ENCODE data around the gene KIAA0753. TPM values are rescaled to one million over a fixed set of nuclear protein-coding genes. Genes with fewer than 3 reads are reported as not detected.

The KIAA0753 gene
- total RNA-seq, 2 donors from 2014 or later, result 37.2 to 50.1 TPM

GRCh38 chr17:6654841-6655731 lies 14.6 kb upstream of the KIAA0753 start:
- Mint-ChIP-seq H3K9me3 (no peaks in the 10 kb centered on the region), H3K36me3 (ENCODE audit: low read depth) (no peaks in the 10 kb centered on the region), H3K4me1 (peaks cover 27% of the 10 kb centered on the region), H3K4me3 (peak overlapping the region; percentile 63), H3K27ac (no peak overlapping the region), H3K27me3 (ENCODE audit: insufficient read depth) (peaks cover 68% of the 10 kb centered on the region)
- Histone ChIP-seq H3K27ac (ENCODE audit: low read depth, low read length) (no peak overlapping the region), H3K4me3 (ENCODE audit: low read length) (peak overlapping the region; percentile 98), H3K4me1 (ENCODE audit: control insufficient read depth, insufficient read depth, low read length) (no peaks in the 10 kb centered on the region), H3K27me3 (ENCODE audit: control insufficient read depth, insufficient read depth, low read length, poor library complexity, severe bottlenecking) (peaks cover 45% of the 10 kb centered on the region), H3K9ac (ENCODE audit: extremely low read depth, low read length, poor library complexity, severe bottlenecking) (no peak overlapping the region), H3K36me3 (ENCODE audit: control insufficient read depth, insufficient read depth, low read length) (no peaks in the 10 kb centered on the region), H3K9me3 (ENCODE audit: control insufficient read depth, low read length) (no peaks in the 10 kb centered on the region)
- no peak for TF ChIP-seq CTCF (conservative IDR thresholded peaks at IDR 0.05)
- peak; percentile 91 for DNase-seq
- 6 to 7% methylated on average over 17 to 42 of the region's 46 CpGs for WGBS, 2 experiments (ENCODE audit: insufficient coverage in 1 of 2, insufficient read length in 1 of 2)

- peak; percentile 65 for DNase-seq
- H3K4me3 ChIP-seq (ENCODE audit: low read length), result peak overlapping the region; percentile 98
- no peak overlapping the region for H3K27ac Mint-ChIP-seq
- H3K27me3 Mint-ChIP-seq (ENCODE audit: insufficient read depth), result peaks cover 47% of the 10 kb centered on the region
- H3K9me3 ChIP-seq (ENCODE audit: control insufficient read depth, low read length), result no peaks in the 10 kb centered on the region
- H3K9me3 Mint-ChIP-seq, result no peaks in the 10 kb centered on the region
- H3K36me3 Mint-ChIP-seq (ENCODE audit: low read depth), result peaks cover 11% of the 10 kb centered on the region
- H3K4me3 Mint-ChIP-seq, result peak overlapping the region; percentile 98
- peaks cover 26% of the 10 kb centered on the region for H3K4me1 Mint-ChIP-seq
- H3K4me1 ChIP-seq (ENCODE audit: control insufficient read depth, insufficient read depth, low read length), result peaks cover 3% of the 10 kb centered on the region
- H3K9ac ChIP-seq (ENCODE audit: extremely low read depth, low read length, poor library complexity, severe bottlenecking), result no peak overlapping the region
- H3K27ac ChIP-seq (ENCODE audit: low read depth, low read length), result peak overlapping the region; percentile 10
- TF ChIP-seq CTCF (conservative IDR thresholded peaks at IDR 0.05), result no peak
- 62 to 64% methylated on average over 22 to 47 of the region's 47 CpGs for WGBS, 2 experiments (ENCODE audit: insufficient coverage in 1 of 2, insufficient read length in 1 of 2)
- peaks cover 25% of the 10 kb centered on the region for H3K36me3 ChIP-seq (ENCODE audit: control insufficient read depth, insufficient read depth, low read length)
- H3K27me3 ChIP-seq (ENCODE audit: control insufficient read depth, insufficient read depth, low read length, poor library complexity, severe bottlenecking), result peaks cover 33% of the 10 kb centered on the region
These were observed 11.5 kb upstream of the KIAA0753 start for GRCh38 chr17:6651919-6652452.

DNA sequence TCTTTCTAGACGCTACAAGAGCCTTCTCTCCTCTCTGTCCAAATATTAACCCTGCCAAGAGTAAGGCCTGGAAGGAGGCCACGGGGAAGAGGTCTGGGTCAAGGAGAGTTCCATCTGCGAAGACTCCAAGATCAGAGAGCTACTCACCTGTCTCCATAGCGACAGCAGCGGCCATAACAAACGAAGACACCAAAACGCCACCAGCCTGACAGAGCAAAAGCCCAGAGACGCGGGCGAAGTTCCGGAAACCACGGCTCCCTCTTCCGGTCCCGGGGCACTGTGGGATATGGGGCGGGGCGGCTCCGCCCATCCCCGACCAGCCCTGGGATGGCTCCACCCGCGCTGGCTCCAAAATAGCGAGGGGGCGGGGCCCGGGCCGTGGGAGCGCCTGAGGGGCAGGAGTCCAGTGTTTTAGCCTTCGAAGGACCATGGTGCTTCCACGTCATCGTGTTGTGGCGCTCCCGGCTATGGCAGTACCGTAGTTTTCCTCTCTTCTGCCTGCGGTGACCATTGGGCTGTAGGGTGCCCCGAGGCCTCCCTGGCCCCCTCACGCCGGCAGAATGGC lies 10.9 kb upstream of the KIAA0753 start, which contains the start of the genes C17orf100 and MED31:
TSS of gene C17orf100 (plus strand) at position 409 of the 565 bp plus-strand sequence. CDS start at position 561, 152 bp downstream.
TSS of gene MED31 (minus strand) at position 252 of the 565 bp plus-strand sequence. CDS start at position 175, 77 bp downstream.
- 4 to 6% methylated on average over 10 to 35 of the region's 35 CpGs for WGBS, 2 experiments (ENCODE audit: insufficient coverage in 1 of 2, insufficient read length in 1 of 2)
- no peaks in the 10 kb centered on the region for H3K9me3 Mint-ChIP-seq
- peaks cover 31% of the 10 kb centered on the region for H3K4me1 Mint-ChIP-seq

More for the DNA sequence above, 10.9 kb upstream of the KIAA0753 start, which contains the start of the genes C17orf100 and MED31:
- H3K27me3 Mint-ChIP-seq (ENCODE audit: insufficient read depth), result peaks cover 43% of the 10 kb centered on the region
- peak within 1 kb of the TSS; percentile 98 for H3K27ac Mint-ChIP-seq
- Histone ChIP-seq H3K4me1 (ENCODE audit: control insufficient read depth, insufficient read depth, low read length) (peaks cover 3% of the 10 kb centered on the region), H3K36me3 (ENCODE audit: control insufficient read depth, insufficient read depth, low read length) (peaks cover 25% of the 10 kb centered on the region), H3K4me3 (ENCODE audit: low read length) (peak within 1 kb of the TSS; percentile 98), H3K9ac (ENCODE audit: extremely low read depth, low read length, poor library complexity, severe bottlenecking) (peak within 1 kb of the TSS; percentile 97), H3K27ac (ENCODE audit: low read depth, low read length) (peak within 1 kb of the TSS; percentile 96), H3K9me3 (ENCODE audit: control insufficient read depth, low read length) (no peaks in the 10 kb centered on the region), H3K27me3 (ENCODE audit: control insufficient read depth, insufficient read depth, low read length, poor library complexity, severe bottlenecking) (peaks cover 31% of the 10 kb centered on the region)
- TF ChIP-seq CTCF (conservative IDR thresholded peaks at IDR 0.05), result no peak
- peaks cover 11% of the 10 kb centered on the region for H3K36me3 Mint-ChIP-seq (ENCODE audit: low read depth)
- peak within 1 kb of the TSS; percentile 98 for H3K4me3 Mint-ChIP-seq
- peak; percentile 100 for DNase-seq

All from endodermal cell (in vitro differentiated cells).